Sigmoid colon (tissue), 7 donors: ENCODE measurements around the gene POLR1A. TPM values are rescaled to one million over a fixed set of nuclear protein-coding genes. Genes with fewer than 3 reads are reported as not detected.
"Not testable (repeated sequence)": the region's sequence is repeated elsewhere in the genome, so short reads cannot be mapped to it uniquely, and the experiment has no call there.

Experiments used
- DNase-seq: peaks from one replicate; pipeline ENCODE4 v3.0.0-alpha.2; 2019
- H3K27ac ChIP-seq, 4 donors: fragments of 200-600 bp; sonication (generic); one replicate each; pipeline ENCODE4 v1.5.1; 2016 to 2019; ENCODE audit warnings: mild to moderate bottlenecking in 1 of 4
- H3K27me3 ChIP-seq, 3 donors: fragments of 200-600 bp; sonication (generic); one replicate each; pipeline ENCODE4 v1.5.1; 2019; ENCODE audit warnings: mild to moderate bottlenecking in 1 of 3
- H3K36me3 ChIP-seq, 4 donors: fragments of 200-600 bp; sonication (generic); one replicate each; pipeline ENCODE4 v1.5.1; 2016 to 2019
- H3K4me1 ChIP-seq, 4 donors: fragments of 200-600 bp; sonication (generic); one replicate each; pipeline ENCODE4 v1.5.1; 2017 to 2019
- H3K4me3 ChIP-seq, 4 donors: fragments of 200-600 bp; sonication (generic); one replicate each; pipeline ENCODE4 v1.5.1; 2017 to 2019; ENCODE audit warnings: mild to moderate bottlenecking in 2 of 4, moderate library complexity in 1 of 4
- H3K9me3 ChIP-seq, 4 donors: fragments of 200-600 bp in 3 of 4; sonication (generic) in 3 of 4; one replicate each; pipeline versions ENCODE4 v1.5.1 to v1.6.1; 2013 to 2019
- CTCF ChIP-seq, 4 experiments: fragments of 450-650 bp in 3 of 4; fragments of 200-600 bp in 1 of 4; IDR thresholded peaks; one replicate each; pipeline ENCODE4 v1.5.1; 2016 to 2019; ENCODE audit warnings: antibody characterized with exemption in 4 of 4, mild to moderate bottlenecking in 3 of 4, moderate library complexity in 2 of 4
- EP300 ChIP-seq, 4 donors: sonication (generic); formaldehyde crosslinking; IDR thresholded peaks; one replicate each; pipeline ENCODE4 v1.6.1; 2017; ENCODE audit warnings: antibody characterized with exemption in 4 of 4
- POLR2A ChIP-seq, 2 donors: fragments of 450-650 bp; IDR thresholded peaks; one replicate each; pipeline ENCODE4 v1.6.1; 2016; ENCODE audit warnings: antibody characterized with exemption in 2 of 2, mild to moderate bottlenecking in 2 of 2, moderate library complexity in 2 of 2
- POLR2AphosphoS5 ChIP-seq, 4 donors: sonication (generic); formaldehyde crosslinking; IDR thresholded peaks; one replicate each; pipeline ENCODE4 v1.6.1; 2017; ENCODE audit warnings: antibody characterized with exemption in 4 of 4
- WGBS, 2 donors: extraction: QIAGEN DNeasy Blood & Tissue Kit; methylation state at CpG; one replicate each; pipeline ENCODE4 v1.1.7; 2013; 5-methylcytosine and 5-hydroxymethylcytosine counted together
- intact Hi-C: fragments of 100-400 bp; cut with DNase I; formaldehyde crosslinking; loops from one replicate; pipeline ENCODE4 v1.15.1; 2023
- polyA plus RNA-seq, 3 donors: library from polyadenylated mRNA; stranded (reverse); fragments of 200-250 nt; gene quantifications; one replicate each; pipeline ENCODE4 v1.2.3, GENCODE V29; 2013
- total RNA-seq, 4 donors: library from RNA; depleted of rRNA; stranded (reverse); fragments of >200 nt; gene quantifications; one replicate each; pipeline ENCODE4 v1.1.0, GENCODE V29; 2016
- donor health status: healthy with polysubstance abuse.
- donor health status: Bipolar disorder and iron deficiency.
- donor health status: healthy.

The POLR1A gene
- total and polyA plus RNA-seq, 7 donors, result 1.2 to 17.9 (median 10.1) TPM

- Histone ChIP-seq H3K27me3 (no peaks in the 10 kb centered on the region), H3K9me3 (no peaks in the 10 kb centered on the region), H3K36me3 (no peaks in the 10 kb centered on the region), H3K4me3 (no peak overlapping the region), H3K27ac (peak overlapping the region in 2 of 4 donors; percentile 23 to 27), H3K4me1 (peaks cover 0 to 49% (median 42%) of the 10 kb centered on the region in 4 donors)
- DNase-seq, result no peak
- intact Hi-C loops, result no loop called here
- TF ChIP-seq CTCF (IDR thresholded peaks at IDR 0.05) (no peak), POLR2A (IDR thresholded peaks at IDR 0.05) (no peak), EP300 (IDR thresholded peaks at IDR 0.05) (no peak), POLR2AphosphoS5 (IDR thresholded peaks at IDR 0.05) (no peak)
- 69 to 85% methylated on average over 3 of the region's 3 CpGs for WGBS, 2 donors
These were observed 111.3 kb downstream of the POLR1A start for GRCh38 chr2:85994421-85994777.

DNA sequence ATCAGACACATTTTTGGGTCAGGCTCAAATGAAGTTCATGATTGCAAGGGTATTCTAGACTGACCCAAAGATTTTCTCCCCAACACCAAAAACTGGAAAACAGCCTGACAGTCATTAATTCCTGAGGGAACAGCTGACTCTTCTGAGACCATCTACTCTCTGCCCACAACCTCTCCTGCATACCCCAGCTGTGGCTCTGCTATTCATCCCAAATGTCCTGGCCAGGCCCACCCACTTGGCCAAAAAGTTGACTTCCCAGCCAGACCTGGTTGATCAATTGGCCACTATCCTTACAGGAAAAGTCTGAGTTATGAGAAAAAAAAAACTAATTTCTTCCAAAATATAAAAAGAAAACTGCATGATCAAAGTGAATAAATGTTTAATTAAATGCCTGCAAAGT is 113.1 kb downstream of the POLR1A start:
- no peak for DNase-seq
- Histone ChIP-seq H3K4me3 (no peak overlapping the region), H3K27me3 (no peaks in the 10 kb centered on the region), H3K27ac (no peak overlapping the region), H3K9me3 (no peaks in the 10 kb centered on the region), H3K4me1 (peaks cover 0 to 47% (median 40%) of the 10 kb centered on the region in 4 donors), H3K36me3 (no peaks in the 10 kb centered on the region)
- no peak for TF ChIP-seq EP300 (IDR thresholded peaks at IDR 0.05)
- no peak for TF ChIP-seq POLR2AphosphoS5 (IDR thresholded peaks at IDR 0.05)
- TF ChIP-seq CTCF (IDR thresholded peaks at IDR 0.05), result no peak
- intact Hi-C loops, result no loop called here

GRCh38 chr2:85992053-85992452 is 113.6 kb downstream of the POLR1A start:
- H3K9me3 ChIP-seq, H3K4me3 ChIP-seq, H3K36me3 ChIP-seq, H3K27me3 ChIP-seq, DNase-seq, H3K27ac ChIP-seq, intact Hi-C loops: not testable (repeated sequence)
- WGBS, 2 donors, result 95 to 97% methylated on average over 9 of the region's 9 CpGs
- peaks cover 0 to 47% (median 38%) of the 10 kb centered on the region in 4 donors for H3K4me1 ChIP-seq

DNA sequence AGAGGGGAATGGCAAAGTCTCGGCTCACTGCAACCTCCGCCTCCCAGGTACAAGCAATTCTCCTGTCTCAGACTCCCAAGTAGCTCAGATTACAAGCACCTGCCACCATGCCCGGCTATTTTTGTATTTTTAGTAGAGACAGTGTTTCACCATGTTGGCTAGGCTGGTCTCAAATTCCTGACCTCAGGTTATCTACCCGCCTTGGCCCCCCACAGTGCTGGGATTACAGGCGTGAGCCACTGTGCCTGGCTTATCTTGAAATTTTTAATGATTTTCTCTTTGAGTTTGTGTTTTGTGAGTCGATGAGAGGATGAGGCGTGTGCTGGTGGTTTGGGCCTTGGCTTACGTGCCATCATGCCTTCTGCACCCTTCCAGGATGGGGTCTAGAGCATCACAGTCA is 115.6 kb downstream of the POLR1A start:
- TF ChIP-seq POLR2A (IDR thresholded peaks at IDR 0.05) (no peak), POLR2AphosphoS5 (IDR thresholded peaks at IDR 0.05) (no peak), EP300 (IDR thresholded peaks at IDR 0.05) (no peak), CTCF (IDR thresholded peaks at IDR 0.05) (no peak)
- no peak overlapping the region for H3K27ac ChIP-seq
- no peak for DNase-seq
- no peaks in the 10 kb centered on the region for H3K36me3 ChIP-seq
- intact Hi-C loops, result no loop called here
- H3K4me3 ChIP-seq, result no peak overlapping the region
- H3K27me3 ChIP-seq, result no peaks in the 10 kb centered on the region
- H3K4me1 ChIP-seq, result peaks cover 0 to 34% (median 29%) of the 10 kb centered on the region in 4 donors
- WGBS, 2 donors, result 90 to 94% methylated on average over 8 of the region's 8 CpGs
- no peaks in the 10 kb centered on the region for H3K9me3 ChIP-seq

GRCh38 chr2:85989288-85989865 is 116.3 kb downstream of the POLR1A start:
- no peaks in the 10 kb centered on the region for H3K27me3 ChIP-seq
- WGBS, 2 donors, result 81 to 89% methylated on average over 7 of the region's 7 CpGs
- H3K4me1 ChIP-seq, result peaks cover 0 to 32% (median 27%) of the 10 kb centered on the region in 4 donors
- H3K4me3 ChIP-seq, result no peak overlapping the region
- no peak overlapping the region for H3K27ac ChIP-seq
- TF ChIP-seq EP300 (IDR thresholded peaks at IDR 0.05), result no peak
- TF ChIP-seq POLR2A (IDR thresholded peaks at IDR 0.05), result no peak
- no peak for TF ChIP-seq POLR2AphosphoS5 (IDR thresholded peaks at IDR 0.05)
- no peak for TF ChIP-seq CTCF (IDR thresholded peaks at IDR 0.05)
- no peaks in the 10 kb centered on the region for H3K9me3 ChIP-seq
- H3K36me3 ChIP-seq, result no peaks in the 10 kb centered on the region
- intact Hi-C loops, result no loop called here
- no peak for DNase-seq
